HEK293 (cell line): ENCODE measurements around the gene LLCFC1.

Source experiments
- CTCF ChIA-PET: fragments of 350-600 bp; formaldehyde crosslinking; extraction: SDS; loops from one replicate; lab custom pipeline; 2021; ENCODE audit warnings: antibody characterized with exemption; lab: Yijun Ruan, JAX
- POLR2A ChIA-PET: fragments of 300-600 bp; formaldehyde crosslinking; extraction: SDS; loops from one replicate; lab custom pipeline; 2020; ENCODE audit warnings: antibody characterized with exemption, inconsistent platforms; lab: Yijun Ruan, JAX
- H3K27ac ChIP-seq: fragments of 200-500 bp; sonication (Bioruptor generic); 2 replicates; pipeline ENCODE4 v1.5.1; 2014; ENCODE audit warnings: low read depth, low read length, control low read depth, inconsistent platforms; ENCODE audit errors: extremely low read depth
- H3K36me3 ChIP-seq, 2 experiments: fragments of 200-500 bp in 1 of 2; sonication (Bioruptor generic) in 1 of 2; 1 replicate in 1 of 2; 2 replicates in 1 of 2; pipeline ENCODE4 v1.5.1; 2014 to 2017; ENCODE audit warnings: inconsistent platforms in 2 of 2, low read length in 2 of 2; ENCODE audit not compliant: control insufficient read depth in 2 of 2, insufficient read depth in 1 of 2
- H3K4me1 ChIP-seq: fragments of 200-500 bp; sonication (Bioruptor generic); 2 replicates; pipeline ENCODE4 v1.5.1; 2014; ENCODE audit warnings: mild to moderate bottlenecking, low read length, inconsistent platforms; ENCODE audit not compliant: control insufficient read depth, insufficient read depth
- H3K4me3 ChIP-seq: 2 replicates; pipeline ENCODE4 v1.5.1; 2011; ENCODE audit warnings: low read depth, mild to moderate bottlenecking, control low read depth, low read length, moderate library complexity
- H3K9me3 ChIP-seq: fragments of 200-500 bp; sonication (Bioruptor generic); 2 replicates; pipeline ENCODE4 v1.5.1; 2014; ENCODE audit warnings: low read depth, low read length, inconsistent platforms; ENCODE audit not compliant: control insufficient read depth, insufficient read depth
- MYNN ChIP-seq: fragments of 450-650 bp; formaldehyde crosslinking; IDR thresholded peaks from 2 replicates; pipeline ENCODE4 v1.5.1; 2016; ENCODE audit warnings: missing biosample characterization, missing genetic modification characterization, borderline replicate concordance
- OSR2 ChIP-seq: fragments of 450-650 bp; formaldehyde crosslinking; IDR thresholded peaks from 2 replicates; pipeline ENCODE4 v1.5.1; 2016; ENCODE audit warnings: missing biosample characterization, missing genetic modification characterization
- OVOL3 ChIP-seq: fragments of 450-650 bp; formaldehyde crosslinking; IDR thresholded peaks from 2 replicates; pipeline ENCODE4 v1.5.1; 2016; ENCODE audit warnings: missing biosample characterization, missing genetic modification characterization
- SP7 ChIP-seq: fragments of 450-650 bp; formaldehyde crosslinking; IDR thresholded peaks from 2 replicates; pipeline ENCODE4 v1.5.1; 2016; ENCODE audit warnings: missing biosample characterization, missing genetic modification characterization
- WT1 ChIP-seq: fragments of 450-650 bp; formaldehyde crosslinking; IDR thresholded peaks from 2 replicates; pipeline ENCODE4 v1.5.1; 2016; ENCODE audit warnings: missing biosample characterization, missing genetic modification characterization
- ZBTB20 ChIP-seq: fragments of 450-650 bp; formaldehyde crosslinking; IDR thresholded peaks from 2 replicates; pipeline ENCODE4 v1.5.1; 2016; ENCODE audit warnings: missing biosample characterization, missing genetic modification characterization
- ZNF112 ChIP-seq: fragments of 450-650 bp; formaldehyde crosslinking; IDR thresholded peaks from 2 replicates; pipeline ENCODE4 v1.5.0; 2017; ENCODE audit warnings: missing biosample characterization, missing genetic modification characterization
- ZNF114 ChIP-seq: fragments of 450-650 bp; formaldehyde crosslinking; IDR thresholded peaks from 2 replicates; pipeline ENCODE4 v1.5.0; 2017; ENCODE audit warnings: missing biosample characterization, missing genetic modification characterization
- ZNF133 ChIP-seq: fragments of 450-650 bp; formaldehyde crosslinking; IDR thresholded peaks from 2 replicates; pipeline ENCODE4 v1.5.1; 2016; ENCODE audit warnings: missing biosample characterization, missing genetic modification characterization
- ZNF140 ChIP-seq: fragments of 450-650 bp; formaldehyde crosslinking; IDR thresholded peaks from 2 replicates; pipeline ENCODE4 v1.5.1; 2016; ENCODE audit warnings: missing biosample characterization, missing genetic modification characterization
- ZNF157 ChIP-seq: fragments of 450-650 bp; formaldehyde crosslinking; IDR thresholded peaks from 2 replicates; pipeline ENCODE4 v1.5.1; 2016; ENCODE audit warnings: missing biosample characterization, missing genetic modification characterization
- ZNF211 ChIP-seq: fragments of 450-650 bp; formaldehyde crosslinking; IDR thresholded peaks from 2 replicates; pipeline ENCODE4 v1.5.1; 2016; ENCODE audit warnings: low read depth, missing biosample characterization, missing genetic modification characterization
- ZNF391 ChIP-seq: fragments of 450-650 bp; formaldehyde crosslinking; IDR thresholded peaks from 2 replicates; pipeline ENCODE4 v1.5.1; 2016; ENCODE audit warnings: low read depth, missing biosample characterization, missing genetic modification characterization, borderline replicate concordance
- ZNF473 ChIP-seq: fragments of 450-650 bp; formaldehyde crosslinking; IDR thresholded peaks from 2 replicates; pipeline ENCODE4 v1.5.1; 2017; ENCODE audit warnings: missing biosample characterization, missing genetic modification characterization
- ZNF488 ChIP-seq: fragments of 450-650 bp; formaldehyde crosslinking; IDR thresholded peaks from 2 replicates; pipeline ENCODE4 v1.5.1; 2016; ENCODE audit warnings: missing biosample characterization, missing genetic modification characterization
- ZNF510 ChIP-seq: fragments of 450-650 bp; formaldehyde crosslinking; IDR thresholded peaks from 2 replicates; pipeline ENCODE4 v1.5.1; 2018; ENCODE audit warnings: mild to moderate bottlenecking, missing genetic modification characterization, missing biosample characterization; ENCODE audit not compliant: insufficient replicate concordance
- ZNF530 ChIP-seq: fragments of 450-650 bp; formaldehyde crosslinking; IDR thresholded peaks from 2 replicates; pipeline ENCODE4 v1.5.1; 2016; ENCODE audit warnings: low read depth, missing biosample characterization, missing genetic modification characterization
- ZNF610 ChIP-seq: fragments of 450-650 bp; formaldehyde crosslinking; IDR thresholded peaks from 2 replicates; pipeline ENCODE4 v1.5.1; 2016; ENCODE audit warnings: missing biosample characterization, missing genetic modification characterization, borderline replicate concordance
- ZNF621 ChIP-seq: fragments of 450-650 bp; formaldehyde crosslinking; IDR thresholded peaks from 2 replicates; pipeline ENCODE4 v1.5.1; 2017; ENCODE audit warnings: missing biosample characterization, missing genetic modification characterization
- ZNF707 ChIP-seq: fragments of 450-650 bp; formaldehyde crosslinking; IDR thresholded peaks from 2 replicates; pipeline ENCODE4 v1.5.1; 2016; ENCODE audit warnings: missing biosample characterization, missing genetic modification characterization
- ZNF791 ChIP-seq: fragments of 450-650 bp; formaldehyde crosslinking; IDR thresholded peaks from 2 replicates; pipeline ENCODE4 v1.5.1; 2016; ENCODE audit warnings: missing biosample characterization, missing genetic modification characterization
- ZNF837 ChIP-seq: fragments of 450-650 bp; formaldehyde crosslinking; IDR thresholded peaks from 2 replicates; pipeline ENCODE4 v1.5.1; 2016; ENCODE audit warnings: missing biosample characterization, missing genetic modification characterization
- ZSCAN23 ChIP-seq: fragments of 450-650 bp; formaldehyde crosslinking; IDR thresholded peaks from 2 replicates; pipeline ENCODE4 v1.5.1; 2016; ENCODE audit warnings: missing biosample characterization, missing genetic modification characterization
- TF ChIP-seq, protein P1 (sequence below): fragments of 450-650 bp; formaldehyde crosslinking; IDR thresholded peaks from 2 replicates; pipeline ENCODE4 v1.5.1; 2016; ENCODE audit warnings: missing biosample characterization, missing genetic modification characterization

Gene LLCFC1

GRCh38 chr7:142896151-142896550 is 43.1 kb upstream of the LLCFC1 start:
- Histone ChIP-seq H3K9me3 (no peaks in the 10 kb centered on the region), H3K36me3 (no peaks in the 10 kb centered on the region), H3K4me3 (no peak overlapping the region), H3K27ac (no peak overlapping the region), H3K4me1 (no peaks in the 10 kb centered on the region)
- ChIA-PET POLR2A (no interaction called here), CTCF (interaction anchor here (0.9 kb wide), 1 partner anchor 23 kb away, joined by 4 read pairs; no protein-coding TSS in a partner anchor)
- TF ChIP-seq ZNF114 (tag by site-specific recombination) (no peak), ZNF473 (tag by site-specific recombination) (no peak), SP7 (tag by site-specific recombination) (no peak), OSR2 (no peak), OVOL3 (no peak), ZNF610 (tag by site-specific recombination) (no peak), ZNF837 (tag by site-specific recombination) (no peak), ZNF211 (no peak), ZNF621 (tag by site-specific recombination) (no peak), MYNN (no peak)

GRCh38 chr7:142896741-142897379 is 42.4 kb upstream of the LLCFC1 start:
- no peaks in the 10 kb centered on the region for H3K4me1 ChIP-seq
- no peak overlapping the region for H3K27ac ChIP-seq
- no peaks in the 10 kb centered on the region for H3K9me3 ChIP-seq
- ChIA-PET POLR2A (interaction anchor here (0.5 to 0.6 kb wide), 2 partner anchors 17 to 419 kb away, joined by 3 read pairs; no protein-coding TSS in a partner anchor), CTCF (interaction anchor here (1.0 kb wide), 1 partner anchor 104 kb away, joined by 5 read pairs; no protein-coding TSS in a partner anchor)
- TF ChIP-seq, protein P1, sequence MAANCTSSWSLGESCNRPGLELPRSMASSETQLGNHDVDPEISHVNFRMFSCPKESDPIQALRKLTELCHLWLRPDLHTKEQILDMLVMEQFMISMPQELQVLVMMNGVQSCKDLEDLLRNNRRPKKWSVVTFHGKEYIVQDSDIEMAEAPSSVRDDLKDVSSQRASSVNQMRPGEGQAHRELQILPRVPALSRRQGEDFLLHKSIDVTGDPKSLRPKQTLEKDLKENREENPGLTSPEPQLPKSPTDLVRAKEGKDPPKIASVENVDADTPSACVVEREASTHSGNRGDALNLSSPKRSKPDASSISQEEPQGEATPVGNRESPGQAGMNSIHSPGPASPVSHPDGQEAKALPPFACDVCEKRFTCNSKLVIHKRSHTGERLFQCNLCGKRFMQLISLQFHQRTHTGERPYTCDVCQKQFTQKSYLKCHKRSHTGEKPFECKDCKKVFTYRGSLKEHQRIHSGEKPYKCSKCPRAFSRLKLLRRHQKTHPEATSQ = no peak
- TF ChIP-seq ZNF157 = no peak
- no peak for TF ChIP-seq ZNF112 (tag by site-specific recombination)
- no peak for TF ChIP-seq ZNF133 (tag by site-specific recombination)
- no peak for TF ChIP-seq ZNF530 (tag by site-specific recombination)
- no peak for TF ChIP-seq ZNF791 (tag by site-specific recombination)
- no peak for TF ChIP-seq ZNF510 (tag by site-specific recombination)
- TF ChIP-seq WT1 = no peak
- no peak for TF ChIP-seq ZNF140
- no peak for TF ChIP-seq ZSCAN23 (tag by site-specific recombination)
- no peak for TF ChIP-seq ZBTB20 (tag by site-specific recombination)
- no peak for TF ChIP-seq ZNF707 (tag by site-specific recombination)
- TF ChIP-seq ZNF391 (tag by site-specific recombination) = no peak
- no peak for TF ChIP-seq ZNF488 (tag by site-specific recombination)
- no peak overlapping the region for H3K4me3 ChIP-seq
- H3K36me3 ChIP-seq = no peaks in the 10 kb centered on the region
